OCI-LY7 (cell line): Measurements from ENCODE around the gene PXDN. TPM values are rescaled to one million over a fixed set of nuclear protein-coding genes. Genes with fewer than 3 reads are reported as not detected.

Source experiments
- BruUV-seq: library from RNA; stranded (reverse); fragments of 400-500 nt; replicated peaks from 2 replicates; lab custom pipeline; 2021; lab: Mats Ljungman, UMichigan
- CTCF ChIA-PET: fragments of 300-600 bp; sonication (Branson Sonifier 250); formaldehyde crosslinking; loops from one replicate; lab custom pipeline; 2022; ENCODE audit warnings: antibody characterized with exemption; ENCODE audit not compliant: unreplicated experiment; lab: Charles Lee
- POLR2A ChIA-PET: fragments of 300-600 bp; sonication (Branson Sonifier 250); formaldehyde crosslinking; loops from one replicate; lab custom pipeline; 2022; ENCODE audit warnings: antibody characterized with exemption; lab: Charles Lee
- DNase-seq: peaks from one replicate; pipeline ENCODE4 v3.0.0-alpha.2; 2015; ENCODE audit warnings: low spot score
- H2AFZ ChIP-seq: fragments of 200-600 bp; sonication (generic), shearing (Covaris generic); 2 replicates; pipeline ENCODE4 v1.6.1; 2014; ENCODE audit warnings: mild to moderate bottlenecking, antibody characterized with exemption, low read length, moderate library complexity
- H3K27ac ChIP-seq: fragments of 200-600 bp; sonication (generic); 2 replicates; pipeline ENCODE4 v1.5.1; 2014; ENCODE audit warnings: mixed run types, low read depth, mild to moderate bottlenecking, moderate library complexity, low read length, inconsistent platforms; ENCODE audit not compliant: poor library complexity, severe bottlenecking
- H3K36me3 ChIP-seq: fragments of 200-600 bp; sonication (generic); 2 replicates; pipeline ENCODE4 v1.6.1; 2014; ENCODE audit warnings: mild to moderate bottlenecking, antibody characterized with exemption, low read length, moderate library complexity, mixed read lengths; ENCODE audit not compliant: insufficient read depth
- H3K4me1 ChIP-seq: fragments of 200-600 bp; sonication (generic); 2 replicates; pipeline ENCODE4 v1.5.1; 2014; ENCODE audit warnings: mild to moderate bottlenecking, low read length; ENCODE audit not compliant: insufficient read depth, poor library complexity, severe bottlenecking
- H3K4me2 ChIP-seq: fragments of 200-600 bp; sonication (generic); 2 replicates; pipeline ENCODE4 v1.6.1; 2014; ENCODE audit warnings: mild to moderate bottlenecking, low read length
- H3K4me3 ChIP-seq: fragments of 200-600 bp; sonication (generic); 2 replicates; pipeline ENCODE4 v1.5.1; 2014; ENCODE audit warnings: mild to moderate bottlenecking, low read depth, low read length; ENCODE audit not compliant: poor library complexity, severe bottlenecking
- H3K79me2 ChIP-seq: fragments of 200-600 bp; sonication (generic); 2 replicates; pipeline ENCODE4 v1.6.1; 2016; ENCODE audit warnings: low read depth, mild to moderate bottlenecking, low read length, moderate library complexity, mixed read lengths; ENCODE audit not compliant: insufficient read depth
- H3K9me2 ChIP-seq: fragments of 200-600 bp; sonication (generic); 2 replicates; pipeline ENCODE4 v1.6.1; 2016; ENCODE audit warnings: mild to moderate bottlenecking, low read length, mixed read lengths; ENCODE audit not compliant: insufficient read depth
- H3K9me3 ChIP-seq: fragments of 200-600 bp; sonication (generic); 2 replicates; pipeline ENCODE4 v1.6.1; 2014; ENCODE audit warnings: mild to moderate bottlenecking, mixed run types, low read length, mixed read lengths
- H4K20me1 ChIP-seq: fragments of 200-600 bp; sonication (generic); 2 replicates; pipeline ENCODE4 v1.6.1; 2014; ENCODE audit warnings: mild to moderate bottlenecking, antibody characterized with exemption, low read length, moderate library complexity, mixed read lengths; ENCODE audit not compliant: insufficient read depth
- CTCF ChIP-seq: fragments of 200-600 bp; sonication (generic); conservative IDR thresholded peaks from 2 replicates; pipeline ENCODE4 v1.5.1; 2014; ENCODE audit warnings: mild to moderate bottlenecking, antibody characterized with exemption, low read length, moderate library complexity, mixed read lengths
- EZH2phosphoT487 ChIP-seq: fragments of 200-600 bp; sonication (generic); IDR thresholded peaks from 2 replicates; pipeline ENCODE4 v1.6.1; 2018; ENCODE audit warnings: low read depth, borderline replicate concordance, mild to moderate bottlenecking, mixed run types, antibody characterized with exemption, low read length, moderate library complexity, mixed read lengths
- intact Hi-C: fragments of 100-400 bp; cut with micrococcal nuclease; formaldehyde crosslinking; loops from one replicate; pipeline ENCODE4 v1.10.0; 2022; ENCODE audit not compliant: unreplicated experiment
- total RNA-seq, 2 experiments: library from RNA; depleted of rRNA in 1 of 2; stranded (reverse); fragments of >200 nt in 1 of 2; shearing (Covaris generic) in 1 of 2; gene quantifications; 2 replicates each; pipeline ENCODE4 v1.2.3, GENCODE V29; 2014 to 2022

PXDN gene
- total RNA-seq, 2 experiments from 2014 or later: not detected

GRCh38 chr2:1784087-1784486, 39.8 kb upstream of the PXDN start:
- H3K4me1 ChIP-seq: no peaks in the 10 kb centered on the region
- ChIA-PET CTCF (no interaction called here), POLR2A (no interaction called here)
- intact Hi-C loops: no loop called here
- H3K79me2 ChIP-seq: no peaks in the 10 kb centered on the region
- no peak for TF ChIP-seq EZH2phosphoT487
- no peak for TF ChIP-seq CTCF
- no peaks in the 10 kb centered on the region for H4K20me1 ChIP-seq
- no peak overlapping the region for H3K27ac ChIP-seq
- DNase-seq: no peak
- no peaks in the 10 kb centered on the region for H3K9me2 ChIP-seq
- H3K36me3 ChIP-seq: no peaks in the 10 kb centered on the region
- no peak overlapping the region for H2AFZ ChIP-seq
- no peak overlapping the region for H3K4me3 ChIP-seq
- BruUV-seq: no TSS peak
- no peaks in the 10 kb centered on the region for H3K9me3 ChIP-seq
- no peak overlapping the region for H3K4me2 ChIP-seq

- intact Hi-C loops: no loop called here
- no peaks in the 10 kb centered on the region for H3K9me2 ChIP-seq
- H3K4me3 ChIP-seq: no peak overlapping the region
- H2AFZ ChIP-seq: no peak overlapping the region
- H3K79me2 ChIP-seq: no peaks in the 10 kb centered on the region
- ChIA-PET CTCF (no interaction called here), POLR2A (no interaction called here)
- H3K4me1 ChIP-seq: no peaks in the 10 kb centered on the region
- H3K4me2 ChIP-seq: no peak overlapping the region
- no TSS peak for BruUV-seq
- no peaks in the 10 kb centered on the region for H3K9me3 ChIP-seq
- no peaks in the 10 kb centered on the region for H4K20me1 ChIP-seq
- no peak overlapping the region for H3K27ac ChIP-seq
- TF ChIP-seq CTCF: no peak
- no peak for TF ChIP-seq EZH2phosphoT487
- DNase-seq: no peak
- no peaks in the 10 kb centered on the region for H3K36me3 ChIP-seq
Measured at GRCh38 chr2:1782514-1782913, 38.2 kb upstream of the PXDN start.

GRCh38 chr2:1781291-1782080, 37.2 kb upstream of the PXDN start:
- H3K4me3 ChIP-seq: no peak overlapping the region
- no TSS peak for BruUV-seq
- no peak overlapping the region for H3K27ac ChIP-seq
- ChIA-PET CTCF (no interaction called here), POLR2A (no interaction called here)
- DNase-seq: no peak
- H3K4me2 ChIP-seq: no peak overlapping the region
- no peaks in the 10 kb centered on the region for H4K20me1 ChIP-seq
- H3K36me3 ChIP-seq: no peaks in the 10 kb centered on the region
- intact Hi-C loops: no loop called here
- no peak overlapping the region for H2AFZ ChIP-seq
- no peaks in the 10 kb centered on the region for H3K9me3 ChIP-seq
- H3K9me2 ChIP-seq: no peaks in the 10 kb centered on the region
- no peak for TF ChIP-seq CTCF
- TF ChIP-seq EZH2phosphoT487: no peak
- H3K4me1 ChIP-seq: no peaks in the 10 kb centered on the region
- no peaks in the 10 kb centered on the region for H3K79me2 ChIP-seq
